WI38 (cell line): ENCODE measurements around the gene OSBPL1A.

Source experiments
- H3K4me3 ChIP-seq: 2 replicates; pipeline ENCODE4 v1.5.1; 2011; ENCODE audit warnings: low read depth, mild to moderate bottlenecking, control low read depth, low read length
- CTCF ChIP-seq: IDR thresholded peaks from 2 replicates; pipeline ENCODE4 v1.5.1; 2012; ENCODE audit warnings: low read depth, mild to moderate bottlenecking, control low read depth, low read length

Gene OSBPL1A

GRCh38 chr18:24398540-24398939, 916 bp upstream of the OSBPL1A start:
- TF ChIP-seq CTCF, result no peak

GRCh38 chr18:24397131-24397693, 412 bp downstream of the OSBPL1A start:
- no peak for TF ChIP-seq CTCF
- H3K4me3 ChIP-seq, result peak overlapping the region; percentile 85

More at GRCh38 chr18:24398540-24398939, 916 bp upstream of the OSBPL1A start:
- H3K4me3 ChIP-seq, result no peak overlapping the region

GRCh38 chr18:24396082-24396633, 1.5 kb downstream of the OSBPL1A start:
- no peak for TF ChIP-seq CTCF
- H3K4me3 ChIP-seq, result peak overlapping the region; percentile 85

GRCh38 chr18:24395049-24395795, 2.4 kb downstream of the OSBPL1A start:
- H3K4me3 ChIP-seq, result no peak overlapping the region

GRCh38 chr18:24388957-24389356, 8.7 kb downstream of the OSBPL1A start:
- no peak overlapping the region for H3K4me3 ChIP-seq
- no peak for TF ChIP-seq CTCF

More at GRCh38 chr18:24395049-24395795, 2.4 kb downstream of the OSBPL1A start:
- no peak for TF ChIP-seq CTCF

- H3K4me3 ChIP-seq, result no peak overlapping the region
- TF ChIP-seq CTCF, result no peak
These were observed 10.9 kb downstream of the OSBPL1A start for GRCh38 chr18:24386681-24387080.

GRCh38 chr18:24381126-24381525, 16.5 kb downstream of the OSBPL1A start:
- TF ChIP-seq CTCF, result no peak
- no peak overlapping the region for H3K4me3 ChIP-seq
